ENCODE measurements around the gene RIMOC1.

The RIMOC1 gene

GRCh38 chr5:41951224-41951623, 47.1 kb downstream of the RIMOC1 start:
- POLR2A ChIA-PET = no interaction called here

More at GRCh38 chr5:41951224-41951623, 47.1 kb downstream of the RIMOC1 start:
- TF ChIP-seq ZNF677 (tag by site-specific recombination; IDR thresholded peaks at IDR 0.05) (no peak), ZNF513 (tag by site-specific recombination; IDR thresholded peaks at IDR 0.05) (no peak), ZNF416 (tag by site-specific recombination; IDR thresholded peaks at IDR 0.05) (no peak), ZBTB17 (tag by site-specific recombination; IDR thresholded peaks at IDR 0.05) (no peak), GLIS1 (tag by site-specific recombination; IDR thresholded peaks at IDR 0.05) (no peak), ZNF202 (tag by site-specific recombination; IDR thresholded peaks at IDR 0.05; ENCODE audit: borderline replicate concordance) (no peak), ZNF48 (tag by site-specific recombination; IDR thresholded peaks at IDR 0.05) (no peak), ZNF132 (tag by site-specific recombination; IDR thresholded peaks at IDR 0.05; ENCODE audit: borderline replicate concordance) (no peak), ZNF214 (tag by site-specific recombination; IDR thresholded peaks at IDR 0.05; ENCODE audit: borderline replicate concordance) (no peak), ZSCAN23 (tag by site-specific recombination; IDR thresholded peaks at IDR 0.05) (no peak), ZNF654 (tag by site-specific recombination; IDR thresholded peaks at IDR 0.05; ENCODE audit: low read depth) (no peak), ZNF140 (tag by site-specific recombination; IDR thresholded peaks at IDR 0.05) (no peak), ZNF398 (tag by site-specific recombination; IDR thresholded peaks at IDR 0.05) (no peak)
- Histone ChIP-seq H3K4me3 (ENCODE audit: low read depth, low read length) (no peak overlapping the region), H3K36me3 (ENCODE audit: control insufficient read depth in 2 of 2, insufficient read depth in 1 of 2, low read length in 2 of 2) (no peaks in the 10 kb centered on the region), H3K4me1 (ENCODE audit: control insufficient read depth, insufficient read depth, low read length) (no peaks in the 10 kb centered on the region), H3K27ac (ENCODE audit: extremely low read depth, low read depth, low read length) (no peak overlapping the region), H3K9me3 (ENCODE audit: control insufficient read depth, insufficient read depth, low read depth, low read length) (no peaks in the 10 kb centered on the region)
- CTCF ChIA-PET = no interaction called here
